ENCODE results near the gene ZBTB4.

DNA sequence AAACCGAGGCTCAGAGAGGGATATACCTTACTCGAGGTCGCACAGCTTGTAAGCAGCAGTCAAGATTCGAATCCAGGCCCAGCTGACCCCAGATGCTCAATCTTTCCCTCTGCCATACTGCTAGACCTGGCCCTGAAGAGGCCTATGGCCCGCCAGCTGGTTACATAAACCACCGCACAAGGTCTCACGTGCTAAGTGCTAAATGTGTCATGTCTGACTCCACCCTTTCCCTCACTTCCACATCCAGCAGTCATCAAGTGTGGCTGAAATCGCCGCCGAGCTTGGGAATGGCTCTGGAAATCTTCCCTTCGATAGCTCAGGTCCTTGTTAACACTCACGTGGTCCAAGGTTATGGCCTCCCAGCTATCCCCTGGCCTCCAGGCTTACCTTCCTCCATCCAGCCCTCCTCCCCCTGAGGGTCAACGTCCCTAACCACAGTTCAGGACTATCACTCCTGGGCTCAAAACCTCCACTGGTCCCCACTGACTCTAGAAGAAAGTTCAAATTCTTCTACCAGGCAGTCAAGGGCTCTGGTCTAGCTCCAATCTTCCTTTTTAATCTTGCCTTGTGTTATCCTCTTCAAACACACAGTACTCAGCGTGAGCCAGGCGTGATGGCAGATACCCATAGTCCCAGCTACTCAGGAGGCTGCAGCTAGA, 3.5 kb downstream of the ZBTB4 start:
- TF ChIP-seq, protein P1, sequence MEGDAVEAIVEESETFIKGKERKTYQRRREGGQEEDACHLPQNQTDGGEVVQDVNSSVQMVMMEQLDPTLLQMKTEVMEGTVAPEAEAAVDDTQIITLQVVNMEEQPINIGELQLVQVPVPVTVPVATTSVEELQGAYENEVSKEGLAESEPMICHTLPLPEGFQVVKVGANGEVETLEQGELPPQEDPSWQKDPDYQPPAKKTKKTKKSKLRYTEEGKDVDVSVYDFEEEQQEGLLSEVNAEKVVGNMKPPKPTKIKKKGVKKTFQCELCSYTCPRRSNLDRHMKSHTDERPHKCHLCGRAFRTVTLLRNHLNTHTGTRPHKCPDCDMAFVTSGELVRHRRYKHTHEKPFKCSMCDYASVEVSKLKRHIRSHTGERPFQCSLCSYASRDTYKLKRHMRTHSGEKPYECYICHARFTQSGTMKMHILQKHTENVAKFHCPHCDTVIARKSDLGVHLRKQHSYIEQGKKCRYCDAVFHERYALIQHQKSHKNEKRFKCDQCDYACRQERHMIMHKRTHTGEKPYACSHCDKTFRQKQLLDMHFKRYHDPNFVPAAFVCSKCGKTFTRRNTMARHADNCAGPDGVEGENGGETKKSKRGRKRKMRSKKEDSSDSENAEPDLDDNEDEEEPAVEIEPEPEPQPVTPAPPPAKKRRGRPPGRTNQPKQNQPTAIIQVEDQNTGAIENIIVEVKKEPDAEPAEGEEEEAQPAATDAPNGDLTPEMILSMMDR (IDR thresholded peaks at IDR 0.05), result no peak
- no peak for TF ChIP-seq POLR2A (IDR thresholded peaks at IDR 0.05)
